ENCODE results near the gene LIN7C. TPM values are rescaled to one million over a fixed set of nuclear protein-coding genes. Genes with fewer than 3 reads are reported as not detected.

LIN7C gene
- total RNA-seq, 1 donor from 2014 or later, result 93.7 TPM

DNA sequence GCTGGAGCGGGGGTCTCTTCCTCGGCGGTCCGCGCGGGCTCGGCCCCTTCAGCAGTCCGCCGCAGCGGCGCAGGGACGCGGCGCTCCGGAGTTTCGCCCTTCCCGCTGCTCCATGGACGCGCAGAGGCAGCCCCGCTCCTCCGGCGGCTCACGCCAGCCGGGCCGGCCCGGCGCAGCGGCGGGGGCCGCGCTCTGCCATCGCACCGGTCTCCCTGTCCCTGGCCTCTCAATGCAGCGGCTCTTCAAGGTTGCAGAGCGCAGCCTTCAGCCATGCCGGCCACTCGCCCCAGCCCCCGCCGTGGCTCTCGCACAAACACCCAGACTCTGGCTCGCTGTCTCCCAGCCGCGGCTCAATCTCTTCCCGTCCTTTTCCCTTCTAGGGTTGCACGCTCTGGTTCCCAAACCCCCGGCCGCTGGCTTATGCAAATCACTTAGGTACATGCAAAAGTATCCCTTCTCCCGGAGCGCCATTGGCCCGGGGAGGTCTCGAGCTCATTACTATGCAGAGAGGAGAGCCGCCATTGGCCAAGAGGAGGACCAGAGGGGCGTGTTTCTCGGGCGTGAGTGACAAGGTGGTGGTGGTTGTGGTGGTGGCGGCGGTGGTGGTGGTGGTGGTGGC is 34.1 kb downstream of the LIN7C start, which contains the start of gene LGR4:
LGR4 (minus strand) TSS at position 393 of the 619 bp plus-strand sequence. CDS start 488 bp downstream, outside the sequence.
- Histone ChIP-seq H3K36me3 (ENCODE audit: control insufficient read depth, insufficient read depth, low read length) (no peaks in the 10 kb centered on the region), H3K27me3 (ENCODE audit: control insufficient read depth, insufficient read depth, low read length) (no peaks in the 10 kb centered on the region), H3K4me3 (ENCODE audit: low read depth, low read length) (peak within 1 kb of the TSS; percentile 75)
- TF ChIP-seq, protein P1, sequence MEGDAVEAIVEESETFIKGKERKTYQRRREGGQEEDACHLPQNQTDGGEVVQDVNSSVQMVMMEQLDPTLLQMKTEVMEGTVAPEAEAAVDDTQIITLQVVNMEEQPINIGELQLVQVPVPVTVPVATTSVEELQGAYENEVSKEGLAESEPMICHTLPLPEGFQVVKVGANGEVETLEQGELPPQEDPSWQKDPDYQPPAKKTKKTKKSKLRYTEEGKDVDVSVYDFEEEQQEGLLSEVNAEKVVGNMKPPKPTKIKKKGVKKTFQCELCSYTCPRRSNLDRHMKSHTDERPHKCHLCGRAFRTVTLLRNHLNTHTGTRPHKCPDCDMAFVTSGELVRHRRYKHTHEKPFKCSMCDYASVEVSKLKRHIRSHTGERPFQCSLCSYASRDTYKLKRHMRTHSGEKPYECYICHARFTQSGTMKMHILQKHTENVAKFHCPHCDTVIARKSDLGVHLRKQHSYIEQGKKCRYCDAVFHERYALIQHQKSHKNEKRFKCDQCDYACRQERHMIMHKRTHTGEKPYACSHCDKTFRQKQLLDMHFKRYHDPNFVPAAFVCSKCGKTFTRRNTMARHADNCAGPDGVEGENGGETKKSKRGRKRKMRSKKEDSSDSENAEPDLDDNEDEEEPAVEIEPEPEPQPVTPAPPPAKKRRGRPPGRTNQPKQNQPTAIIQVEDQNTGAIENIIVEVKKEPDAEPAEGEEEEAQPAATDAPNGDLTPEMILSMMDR (IDR thresholded peaks at IDR 0.05; ENCODE audit: insufficient read depth, low read length, severe bottlenecking), result no peak
- FAIRE-seq, result no peak
- peak; percentile 94 for DNase-seq (ENCODE audit: low read depth)

DNA sequence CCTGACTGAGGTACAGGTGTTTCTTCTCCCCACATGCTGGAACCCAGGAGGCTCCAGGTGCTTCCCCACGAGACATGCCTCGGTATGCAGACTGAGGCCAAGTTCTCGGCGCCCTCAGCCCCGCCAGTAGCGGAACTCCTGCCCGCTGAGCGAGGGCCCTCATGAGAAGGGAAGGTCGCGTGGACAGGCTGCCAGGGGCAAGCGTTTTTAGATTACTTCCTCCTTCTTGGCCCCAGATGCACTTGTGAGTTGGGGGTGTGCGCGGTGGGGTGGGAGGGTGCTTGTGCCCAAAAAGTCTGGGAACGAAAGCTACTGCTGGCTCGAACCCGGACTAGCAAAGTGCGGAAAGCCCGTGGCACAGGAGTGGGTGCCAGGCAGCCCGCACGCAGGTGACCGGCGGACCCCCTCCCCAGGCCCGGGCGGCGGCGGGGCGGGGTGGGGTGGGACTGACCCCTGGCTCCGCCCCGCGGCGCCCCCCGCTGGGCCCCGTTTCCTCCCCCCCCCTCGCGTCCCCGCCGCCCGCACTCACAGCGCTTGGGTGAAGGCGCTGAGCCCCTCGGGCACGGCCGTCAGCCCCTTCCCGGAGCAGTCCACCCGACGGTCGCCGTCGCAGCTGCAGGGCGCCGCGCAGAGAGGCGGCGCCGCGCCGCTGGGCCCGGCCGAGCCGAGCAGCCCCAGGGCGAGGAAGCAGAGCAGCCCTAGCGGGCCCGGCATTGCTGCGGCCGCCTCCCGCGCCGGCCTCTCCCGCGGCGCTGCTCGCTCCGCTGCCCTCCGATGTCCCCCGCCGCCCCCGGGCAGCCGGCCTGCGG is 34.8 kb downstream of the LIN7C start:
- no peak for DNase-seq (ENCODE audit: low read depth)
- FAIRE-seq, result no peak
- TF ChIP-seq, protein P1 (IDR thresholded peaks at IDR 0.05; ENCODE audit: insufficient read depth, low read length, severe bottlenecking), result no peak

DNA sequence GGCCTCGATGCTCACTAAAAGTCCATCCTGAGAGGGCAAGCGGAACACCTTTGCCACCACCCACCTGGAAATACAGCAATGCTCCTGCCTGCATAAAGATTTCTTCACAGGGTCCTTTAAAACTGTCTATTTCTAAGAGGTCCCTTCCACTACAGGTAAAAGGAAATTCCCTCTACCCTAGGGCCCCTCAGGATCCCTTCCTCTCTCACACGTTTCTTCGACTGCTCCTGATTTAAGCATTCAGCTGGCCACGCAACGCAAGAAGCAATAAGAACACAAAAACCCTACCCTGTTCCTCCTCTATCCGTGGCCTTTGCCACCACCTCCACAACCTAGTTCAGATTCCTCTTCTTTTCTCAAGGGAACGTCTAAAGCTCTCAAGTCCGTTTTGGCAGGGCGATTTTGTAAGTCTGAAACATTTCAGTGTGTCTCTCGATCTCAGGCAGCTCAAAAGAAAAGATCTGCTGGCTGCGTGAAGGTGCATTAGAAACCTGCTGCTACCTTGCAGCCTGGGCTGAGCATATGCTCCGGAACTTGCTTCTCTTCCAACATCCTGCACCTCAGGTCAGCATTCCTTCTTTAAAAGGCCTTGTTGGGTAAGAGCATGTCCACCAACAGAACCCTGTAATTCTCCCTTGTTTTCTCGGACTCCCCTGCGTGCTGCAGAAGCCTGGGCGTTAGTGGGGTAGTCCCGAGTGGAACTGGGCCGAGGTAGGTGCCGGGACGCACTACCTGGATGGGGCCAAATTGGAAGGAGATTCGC is 35.6 kb downstream of the LIN7C start:
- no peaks in the 10 kb centered on the region for H3K36me3 ChIP-seq (ENCODE audit: control insufficient read depth, insufficient read depth, low read length)
- DNase-seq (ENCODE audit: low read depth) (no peak), FAIRE-seq (no peak)
- H3K4me3 ChIP-seq (ENCODE audit: low read depth, low read length), result peak overlapping the region; percentile 75
- TF ChIP-seq, protein P1 (IDR thresholded peaks at IDR 0.05; ENCODE audit: insufficient read depth, low read length, severe bottlenecking), result no peak
- H3K27me3 ChIP-seq (ENCODE audit: control insufficient read depth, insufficient read depth, low read length), result no peaks in the 10 kb centered on the region

More for the DNA sequence above, 34.8 kb downstream of the LIN7C start:
- H3K36me3 ChIP-seq (ENCODE audit: control insufficient read depth, insufficient read depth, low read length), result no peaks in the 10 kb centered on the region
- peak overlapping the region; percentile 75 for H3K4me3 ChIP-seq (ENCODE audit: low read depth, low read length)
- H3K27me3 ChIP-seq (ENCODE audit: control insufficient read depth, insufficient read depth, low read length), result no peaks in the 10 kb centered on the region

DNA sequence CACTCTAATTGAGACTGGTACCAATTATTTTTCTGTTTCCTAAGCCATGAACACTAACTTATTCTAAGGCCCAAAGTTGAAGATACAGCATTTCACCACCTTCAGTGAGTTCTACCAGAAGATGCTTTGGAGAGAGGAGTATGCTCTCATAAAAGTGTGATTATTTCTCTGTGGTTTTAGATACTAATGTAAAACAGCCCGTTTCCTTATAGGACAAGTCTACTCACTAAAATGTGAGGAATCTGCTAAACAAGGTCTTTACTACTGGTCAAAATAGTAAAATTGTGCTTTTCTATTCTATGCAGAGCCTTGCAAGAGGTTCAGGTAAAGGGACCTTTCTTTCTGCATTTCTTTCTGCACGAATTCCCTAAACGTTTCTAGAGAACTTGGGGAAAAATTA is 36.4 kb downstream of the LIN7C start:
- no peak for DNase-seq (ENCODE audit: low read depth)
- FAIRE-seq, result no peak
- peak overlapping the region; percentile 7 for H3K4me3 ChIP-seq (ENCODE audit: low read depth, low read length)
- H3K27me3 ChIP-seq (ENCODE audit: control insufficient read depth, insufficient read depth, low read length), result no peaks in the 10 kb centered on the region
- no peaks in the 10 kb centered on the region for H3K36me3 ChIP-seq (ENCODE audit: control insufficient read depth, insufficient read depth, low read length)
- TF ChIP-seq, protein P1 (IDR thresholded peaks at IDR 0.05; ENCODE audit: insufficient read depth, low read length, severe bottlenecking), result no peak

DNA sequence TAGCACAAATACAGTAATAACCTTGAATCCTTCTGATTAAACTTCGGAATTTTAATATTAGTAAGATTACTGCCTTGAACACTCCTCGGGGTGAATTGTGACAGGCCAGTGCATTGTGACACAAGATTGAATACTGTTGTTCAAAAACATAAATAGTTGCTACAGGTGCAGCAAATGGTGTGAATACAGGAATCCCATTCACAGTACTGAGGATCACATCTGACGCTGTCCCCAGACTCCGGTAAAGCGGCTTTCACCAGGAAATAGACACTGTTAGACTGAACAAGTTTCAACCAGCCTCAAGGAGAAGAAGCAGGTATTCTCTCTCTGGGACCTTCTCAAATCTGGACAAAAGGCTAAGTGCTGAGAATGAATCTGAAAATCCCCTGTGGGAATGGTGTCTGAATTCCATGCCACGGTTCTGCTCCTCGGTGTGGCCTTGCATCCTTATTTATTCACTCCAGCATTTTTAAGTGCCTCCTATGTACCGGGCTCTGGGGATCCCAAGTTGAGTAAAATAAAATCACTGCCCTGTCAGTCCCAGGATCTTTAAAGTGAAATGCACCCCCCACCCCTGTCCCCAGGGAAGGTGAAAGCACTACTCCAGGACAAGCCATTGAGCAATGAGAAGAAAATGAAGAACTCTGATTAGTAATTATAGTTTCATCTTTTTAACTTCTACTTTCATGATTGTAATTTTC is 37.4 kb downstream of the LIN7C start:
- FAIRE-seq (no peak), DNase-seq (ENCODE audit: low read depth) (peak; percentile 66)
- Histone ChIP-seq H3K27me3 (ENCODE audit: control insufficient read depth, insufficient read depth, low read length) (no peaks in the 10 kb centered on the region), H3K36me3 (ENCODE audit: control insufficient read depth, insufficient read depth, low read length) (no peaks in the 10 kb centered on the region), H3K4me3 (ENCODE audit: low read depth, low read length) (peak overlapping the region; percentile 19)
- TF ChIP-seq, protein P1 (IDR thresholded peaks at IDR 0.05; ENCODE audit: insufficient read depth, low read length, severe bottlenecking), result no peak

Data from bronchial epithelial cell (primary cell).